HCT116 (cell line): ENCODE measurements around the gene HIVEP3. TPM values are rescaled to one million over a fixed set of nuclear protein-coding genes. Genes with fewer than 3 reads are reported as not detected.

Experiments
- ATAC-seq: fragments of 200-7000 bp; cut with Tn5 transposase; 2 replicates; pipeline ENCODE4 v1.9.1; 2020; ENCODE audit warnings: mild to moderate bottlenecking, moderate library complexity
- BruUV-seq: library from RNA; stranded (reverse); fragments of 400-500 nt; replicated peaks from 2 replicates; lab custom pipeline; 2021; lab: Mats Ljungman, UMichigan
- CTCF ChIA-PET: fragments of 300-600 bp; sonication (Branson Sonifier 250); formaldehyde crosslinking; loops from one replicate; lab custom pipeline; 2021; ENCODE audit warnings: antibody characterized with exemption; lab: Charles Lee
- POLR2A ChIA-PET: fragments of 300-600, 350-600 bp; sonication (Branson Sonifier 250); formaldehyde crosslinking; loops from one replicate; lab custom pipeline; 2021; ENCODE audit warnings: antibody characterized with exemption; lab: Charles Lee
- RAD21 ChIA-PET, 2 experiments: fragments of 300-600 bp; sonication (Branson Sonifier 250); formaldehyde crosslinking; loops; one replicate each; lab custom pipeline; 2023; ENCODE audit warnings: low total read pairs in 2 of 2; ENCODE audit not compliant: uncharacterized antibody in 2 of 2, unreplicated experiment in 2 of 2, low non-redundant PET in 1 of 2; lab: Charles Lee
- DNase-seq: peaks from one replicate; pipeline ENCODE4 v3.0.0-alpha.2; 2010; ENCODE audit warnings: low read depth, low spot score
- H2AFZ ChIP-seq: fragments of 200-600 bp; shearing (Covaris generic), sonication (generic); 2 replicates; pipeline ENCODE4 v1.6.1; 2017; ENCODE audit warnings: low read depth, mixed run types, mixed read lengths, antibody characterized with exemption, low read length; ENCODE audit not compliant: poor library complexity, severe bottlenecking
- H3K27ac ChIP-seq: 2 replicates; pipeline ENCODE4 v1.5.1; 2012; ENCODE audit warnings: low read depth, low read length
- H3K27me3 ChIP-seq: fragments of 200-600 bp; sonication (generic); 2 replicates; pipeline ENCODE4 v1.6.1; 2016; ENCODE audit warnings: mixed run types, low read length, mixed read lengths; ENCODE audit not compliant: insufficient read depth
- H3K36me3 ChIP-seq, 2 experiments: fragments of 200-500 bp in 1 of 2; fragments of 200-600 bp in 1 of 2; sonication (Bioruptor generic) in 1 of 2; sonication (generic) in 1 of 2; 2 replicates each; pipeline versions ENCODE4 v1.5.1 to v1.6.1; 2014 to 2016; ENCODE audit warnings: low read length in 2 of 2, inconsistent platforms in 1 of 2, mixed read lengths in 1 of 2, mixed run types in 1 of 2; ENCODE audit not compliant: insufficient read depth in 2 of 2, control insufficient read depth in 1 of 2
- H3K4me1 ChIP-seq, 2 experiments: fragments of 200-600 bp in 1 of 2; sonication (generic) in 1 of 2; 2 replicates each; pipeline versions ENCODE4 v1.5.1 to v1.6.1; 2012 to 2017; ENCODE audit warnings: low read length in 2 of 2, inconsistent platforms in 1 of 2, mild to moderate bottlenecking in 1 of 2, mixed read lengths in 1 of 2, mixed run types in 1 of 2, moderate library complexity in 1 of 2; ENCODE audit not compliant: insufficient read depth in 2 of 2, control insufficient read depth in 1 of 2
- H3K4me2 ChIP-seq: fragments of 200-600 bp; sonication (generic); 2 replicates; pipeline ENCODE4 v1.6.1; 2017; ENCODE audit warnings: mixed run types, low read length, mixed read lengths
- H3K4me3 ChIP-seq, 2 experiments: fragments of 200-600 bp in 1 of 2; sonication (generic) in 1 of 2; replicated peaks in 1 of 2; 2 replicates each; pipeline ENCODE4 v1.5.1; 2011 to 2016; ENCODE audit warnings: low read length in 2 of 2, control low read depth in 1 of 2, low read depth in 1 of 2, mild to moderate bottlenecking in 1 of 2, mixed read lengths in 1 of 2, mixed run types in 1 of 2
- H3K79me2 ChIP-seq: fragments of 200-600 bp; sonication (generic); 2 replicates; pipeline ENCODE4 v1.6.1; 2017; ENCODE audit warnings: mild to moderate bottlenecking, mixed run types, low read length, moderate library complexity, mixed read lengths; ENCODE audit not compliant: insufficient read depth
- H3K9ac ChIP-seq: fragments of 200-600 bp; sonication (generic); 2 replicates; pipeline ENCODE4 v1.6.1; 2016; ENCODE audit warnings: low read length, mixed read lengths
- H3K9me2 ChIP-seq: fragments of 200-600 bp; sonication (generic), shearing (Covaris generic); 2 replicates; pipeline ENCODE4 v1.6.1; 2017; ENCODE audit warnings: mixed run types, mild to moderate bottlenecking, moderate library complexity; ENCODE audit not compliant: insufficient read depth
- H3K9me3 ChIP-seq, 2 experiments: fragments of 200-500 bp in 1 of 2; fragments of 200-600 bp in 1 of 2; sonication (Bioruptor generic) in 1 of 2; sonication (generic) in 1 of 2; 2 replicates each; pipeline ENCODE4 v1.6.1; 2014 to 2017; ENCODE audit warnings: low read length in 2 of 2, mixed read lengths in 2 of 2, inconsistent platforms in 1 of 2, low read depth in 1 of 2, mild to moderate bottlenecking in 1 of 2, mixed run types in 1 of 2, moderate library complexity in 1 of 2; ENCODE audit not compliant: control insufficient read depth in 1 of 2, insufficient read depth in 1 of 2
- H4K20me1 ChIP-seq: fragments of 200-600 bp; sonication (generic), shearing (Covaris generic); 2 replicates; pipeline ENCODE4 v1.6.1; 2017; ENCODE audit warnings: mixed run types, mild to moderate bottlenecking, moderate library complexity; ENCODE audit not compliant: insufficient read depth
- CEBPB ChIP-seq: IDR thresholded peaks from 2 replicates; pipeline ENCODE4 v1.6.1; 2012; ENCODE audit warnings: low read depth
- EGR1 ChIP-seq: IDR thresholded peaks from 2 replicates; pipeline ENCODE4 v1.6.1; 2012; ENCODE audit warnings: low read depth
- EZH2phosphoT487 ChIP-seq: fragments of 200-600 bp; IDR thresholded peaks from 2 replicates; pipeline ENCODE4 v1.6.1; 2018; ENCODE audit warnings: antibody characterized with exemption, borderline replicate concordance
- FOSL1 ChIP-seq: IDR thresholded peaks from 2 replicates; pipeline ENCODE4 v1.6.1; 2012; ENCODE audit warnings: low read depth
- JUND ChIP-seq: IDR thresholded peaks from 2 replicates; pipeline ENCODE4 v1.6.1; 2012
- POLR2A ChIP-seq: IDR thresholded peaks from 2 replicates; pipeline ENCODE4 v1.7.0; 2011; ENCODE audit warnings: borderline replicate concordance; ENCODE audit not compliant: insufficient read depth, insufficient read length; ENCODE audit errors: extremely low read depth
- POLR2AphosphoS5 ChIP-seq: IDR thresholded peaks from 2 replicates; pipeline ENCODE4 v1.6.1; 2011; ENCODE audit warnings: mild to moderate bottlenecking, low read depth, low read length, moderate library complexity
- RAD21 ChIP-seq: IDR thresholded peaks from 2 replicates; pipeline ENCODE4 v1.6.1; 2012; ENCODE audit warnings: low read depth, mild to moderate bottlenecking
- SIN3A ChIP-seq: IDR thresholded peaks from 2 replicates; pipeline ENCODE4 v1.6.1; 2012; ENCODE audit warnings: low read depth
- SP1 ChIP-seq: IDR thresholded peaks from 2 replicates; pipeline ENCODE4 v1.6.1; 2012; ENCODE audit warnings: low read depth
- SRF ChIP-seq: IDR thresholded peaks from 2 replicates; pipeline ENCODE4 v1.6.1; 2012; ENCODE audit warnings: low read depth
- YY1 ChIP-seq: IDR thresholded peaks from 2 replicates; pipeline ENCODE4 v1.6.1; 2011; ENCODE audit warnings: low read length, low read depth, moderate library complexity, mild to moderate bottlenecking; ENCODE audit not compliant: insufficient replicate concordance; ENCODE audit errors: extremely low read depth
- intact Hi-C: fragments of 100-400 bp; cut with micrococcal nuclease; formaldehyde crosslinking; loops from 2 replicates; pipeline ENCODE4 v1.10.0; 2022
- total RNA-seq: library from RNA; stranded (reverse); gene quantifications from one replicate; pipeline ENCODE4 v1.2.1, GENCODE V29; 2021; ENCODE audit not compliant: unreplicated experiment
- TF ChIP-seq, protein P1 (sequence below): IDR thresholded peaks from 2 replicates; pipeline ENCODE4 v1.6.1; 2012
- TF ChIP-seq, protein P2 (sequence below): IDR thresholded peaks from 2 replicates; pipeline ENCODE4 v1.6.1; 2011; ENCODE audit warnings: mild to moderate bottlenecking, low read length, moderate library complexity; ENCODE audit not compliant: insufficient replicate concordance; ENCODE audit errors: extremely low read depth
- TF ChIP-seq, protein P3 (sequence below): IDR thresholded peaks from 2 replicates; pipeline ENCODE4 v1.6.1; 2012; ENCODE audit warnings: low read depth

The HIVEP3 gene
- total RNA-seq, 1 experiment from 2014 or later, result 7.1 TPM

DNA sequence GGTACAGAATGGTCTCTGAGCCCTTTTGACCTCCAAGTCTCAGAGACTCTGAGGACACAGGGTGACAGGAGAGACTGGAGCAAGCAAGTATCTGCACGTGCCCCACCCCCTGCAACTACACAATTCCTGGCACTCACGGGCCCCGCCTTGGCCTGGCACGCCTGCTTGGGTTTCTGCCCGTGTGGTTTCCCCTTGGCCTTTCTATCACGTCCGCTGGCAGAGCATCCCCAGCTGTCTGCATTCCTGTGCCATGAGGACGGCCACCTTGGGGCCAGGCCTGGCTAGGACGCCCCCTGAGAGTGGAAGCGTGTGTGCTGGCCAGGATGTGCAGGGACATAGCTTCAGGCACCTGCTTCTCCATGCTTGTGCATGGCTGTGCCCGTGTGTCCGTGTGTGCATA lies 419.9 kb downstream of the HIVEP3 start:
- DNase-seq (no peak), ATAC-seq (0 out of 2 replicates have a peak, but pooled peaks have one; percentile 2)
- Histone ChIP-seq H3K36me3 (no peaks in the 10 kb centered on the region), H3K4me2 (peak overlapping the region; percentile 59), H3K79me2 (no peaks in the 10 kb centered on the region), H4K20me1 (no peaks in the 10 kb centered on the region), H3K9me2 (no peaks in the 10 kb centered on the region), H3K4me1 (peaks cover 69 to 87% of the 10 kb centered on the region in 2 experiments), H3K9ac (0 out of 2 replicates have a peak overlapping the region, but pooled peaks have one; percentile 23), H3K4me3 (no peak overlapping the region; a peak in 1 of 4 replicates), H3K27me3 (no peaks in the 10 kb centered on the region), H3K27ac (peak overlapping the region; percentile 24), H3K9me3 (no peaks in the 10 kb centered on the region), H2AFZ (no peak overlapping the region)
- BruUV-seq, result no TSS peak
- ChIA-PET RAD21 (no interaction called here), CTCF (no interaction called here), POLR2A (no interaction called here)
- TF ChIP-seq CEBPB, result no peak
- TF ChIP-seq RAD21, result no peak
- TF ChIP-seq, protein P1, sequence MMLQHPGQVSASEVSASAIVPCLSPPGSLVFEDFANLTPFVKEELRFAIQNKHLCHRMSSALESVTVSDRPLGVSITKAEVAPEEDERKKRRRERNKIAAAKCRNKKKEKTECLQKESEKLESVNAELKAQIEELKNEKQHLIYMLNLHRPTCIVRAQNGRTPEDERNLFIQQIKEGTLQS, result no peak
- no peak for TF ChIP-seq EZH2phosphoT487
- TF ChIP-seq YY1, result no peak
- TF ChIP-seq FOSL1, result no peak
- TF ChIP-seq POLR2AphosphoS5, result no peak
- TF ChIP-seq SP1, result no peak
- intact Hi-C loops, result no loop called here

DNA sequence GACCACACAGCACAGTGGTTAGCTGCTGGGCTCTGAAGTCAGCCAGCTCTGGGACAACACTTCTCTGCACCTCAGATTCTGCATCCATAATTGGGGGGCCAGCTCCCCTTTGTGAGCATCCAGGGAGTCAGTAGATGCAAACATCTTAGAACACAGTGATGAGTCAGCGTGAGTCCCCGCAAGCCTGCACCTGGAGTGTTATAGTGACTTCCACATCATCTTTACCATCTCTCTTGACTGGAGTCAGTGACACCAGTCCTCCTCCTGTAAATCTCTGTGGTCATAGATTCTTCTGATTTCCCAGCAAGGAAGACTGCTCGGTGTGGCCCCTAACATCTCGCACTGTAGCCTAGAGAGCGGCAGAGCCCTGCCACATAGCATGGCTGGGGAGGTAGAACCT lies 420.3 kb downstream of the HIVEP3 start:
- H3K36me3 ChIP-seq, result no peaks in the 10 kb centered on the region
- no peaks in the 10 kb centered on the region for H3K79me2 ChIP-seq
- H3K9ac ChIP-seq, result 0 out of 2 replicates have a peak overlapping the region, but pooled peaks have one; percentile 23
- no peak overlapping the region; a peak in 1 of 4 replicates for H3K4me3 ChIP-seq
- no peaks in the 10 kb centered on the region for H3K9me3 ChIP-seq
- RAD21 ChIA-PET, result no interaction called here
- H3K9me2 ChIP-seq, result no peaks in the 10 kb centered on the region
- no peak for ATAC-seq
- H3K27me3 ChIP-seq, result no peaks in the 10 kb centered on the region
- POLR2A ChIA-PET, result no interaction called here
- TF ChIP-seq SIN3A (no peak), SRF (no peak), YY1 (no peak), RAD21 (no peak), JUND (no peak), EGR1 (no peak), POLR2A (no peak)
- TF ChIP-seq, protein P2, sequence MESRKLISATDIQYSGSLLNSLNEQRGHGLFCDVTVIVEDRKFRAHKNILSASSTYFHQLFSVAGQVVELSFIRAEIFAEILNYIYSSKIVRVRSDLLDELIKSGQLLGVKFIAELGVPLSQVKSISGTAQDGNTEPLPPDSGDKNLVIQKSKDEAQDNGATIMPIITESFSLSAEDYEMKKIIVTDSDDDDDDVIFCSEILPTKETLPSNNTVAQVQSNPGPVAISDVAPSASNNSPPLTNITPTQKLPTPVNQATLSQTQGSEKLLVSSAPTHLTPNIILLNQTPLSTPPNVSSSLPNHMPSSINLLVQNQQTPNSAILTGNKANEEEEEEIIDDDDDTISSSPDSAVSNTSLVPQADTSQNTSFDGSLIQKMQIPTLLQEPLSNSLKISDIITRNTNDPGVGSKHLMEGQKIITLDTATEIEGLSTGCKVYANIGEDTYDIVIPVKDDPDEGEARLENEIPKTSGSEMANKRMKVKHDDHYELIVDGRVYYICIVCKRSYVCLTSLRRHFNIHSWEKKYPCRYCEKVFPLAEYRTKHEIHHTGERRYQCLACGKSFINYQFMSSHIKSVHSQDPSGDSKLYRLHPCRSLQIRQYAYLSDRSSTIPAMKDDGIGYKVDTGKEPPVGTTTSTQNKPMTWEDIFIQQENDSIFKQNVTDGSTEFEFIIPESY, result no peak
- TF ChIP-seq, protein P3, sequence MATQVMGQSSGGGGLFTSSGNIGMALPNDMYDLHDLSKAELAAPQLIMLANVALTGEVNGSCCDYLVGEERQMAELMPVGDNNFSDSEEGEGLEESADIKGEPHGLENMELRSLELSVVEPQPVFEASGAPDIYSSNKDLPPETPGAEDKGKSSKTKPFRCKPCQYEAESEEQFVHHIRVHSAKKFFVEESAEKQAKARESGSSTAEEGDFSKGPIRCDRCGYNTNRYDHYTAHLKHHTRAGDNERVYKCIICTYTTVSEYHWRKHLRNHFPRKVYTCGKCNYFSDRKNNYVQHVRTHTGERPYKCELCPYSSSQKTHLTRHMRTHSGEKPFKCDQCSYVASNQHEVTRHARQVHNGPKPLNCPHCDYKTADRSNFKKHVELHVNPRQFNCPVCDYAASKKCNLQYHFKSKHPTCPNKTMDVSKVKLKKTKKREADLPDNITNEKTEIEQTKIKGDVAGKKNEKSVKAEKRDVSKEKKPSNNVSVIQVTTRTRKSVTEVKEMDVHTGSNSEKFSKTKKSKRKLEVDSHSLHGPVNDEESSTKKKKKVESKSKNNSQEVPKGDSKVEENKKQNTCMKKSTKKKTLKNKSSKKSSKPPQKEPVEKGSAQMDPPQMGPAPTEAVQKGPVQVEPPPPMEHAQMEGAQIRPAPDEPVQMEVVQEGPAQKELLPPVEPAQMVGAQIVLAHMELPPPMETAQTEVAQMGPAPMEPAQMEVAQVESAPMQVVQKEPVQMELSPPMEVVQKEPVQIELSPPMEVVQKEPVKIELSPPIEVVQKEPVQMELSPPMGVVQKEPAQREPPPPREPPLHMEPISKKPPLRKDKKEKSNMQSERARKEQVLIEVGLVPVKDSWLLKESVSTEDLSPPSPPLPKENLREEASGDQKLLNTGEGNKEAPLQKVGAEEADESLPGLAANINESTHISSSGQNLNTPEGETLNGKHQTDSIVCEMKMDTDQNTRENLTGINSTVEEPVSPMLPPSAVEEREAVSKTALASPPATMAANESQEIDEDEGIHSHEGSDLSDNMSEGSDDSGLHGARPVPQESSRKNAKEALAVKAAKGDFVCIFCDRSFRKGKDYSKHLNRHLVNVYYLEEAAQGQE, result no peak
- H4K20me1 ChIP-seq, result no peaks in the 10 kb centered on the region
- BruUV-seq, result no TSS peak
- no peak overlapping the region for H2AFZ ChIP-seq
- peak overlapping the region; percentile 59 for H3K4me2 ChIP-seq
- peaks cover 65 to 87% of the 10 kb centered on the region in 2 experiments for H3K4me1 ChIP-seq
- no peak for DNase-seq
- H3K27ac ChIP-seq, result peak overlapping the region; percentile 24
- intact Hi-C loops, result no loop called here
- CTCF ChIA-PET, result no interaction called here
